GM18508 (cell line): ENCODE data around the gene AGTRAP.

Experiments
- ATAC-seq: cut with Tn5 transposase; IDR thresholded peaks from one replicate; pipeline ENCODE4 v1.9.1; 2021; ENCODE audit warnings: moderate number of reproducible peaks; ENCODE audit not compliant: insufficient read depth, unreplicated experiment

AGTRAP gene

GRCh38 chr1:11794446-11795237, 58.7 kb downstream of the AGTRAP start:
- ATAC-seq = no peak

DNA sequence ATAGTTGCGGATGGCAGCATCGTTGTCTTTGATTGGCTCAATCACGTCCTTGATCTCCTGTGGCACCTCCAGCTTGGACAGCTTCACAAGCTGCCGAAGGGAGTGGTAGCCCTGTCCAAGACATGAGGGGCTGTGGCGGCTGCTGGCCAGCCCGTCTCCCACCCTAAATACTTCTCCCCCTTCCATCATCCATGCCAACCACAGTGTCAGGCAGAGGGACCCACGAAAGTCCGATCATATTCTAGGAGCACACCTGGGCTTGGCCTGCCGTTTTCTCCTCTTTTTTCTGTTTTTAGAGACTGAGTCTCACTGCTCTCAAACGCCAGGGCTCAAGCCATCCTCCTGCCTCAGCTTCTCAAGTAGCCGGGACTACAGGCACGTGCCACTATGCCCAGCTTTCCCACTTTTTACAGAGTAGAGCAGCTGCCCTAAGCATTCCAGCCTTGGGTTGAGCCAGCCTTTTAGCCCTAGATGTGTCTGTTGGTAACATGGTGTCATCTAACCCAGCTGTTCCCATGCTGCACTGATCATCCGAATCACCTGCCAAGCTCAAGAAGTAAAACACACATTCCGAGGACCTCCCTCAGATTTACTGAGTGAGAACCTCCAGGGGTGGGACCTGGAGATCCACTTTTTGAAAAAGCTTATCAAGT, 59.4 kb downstream of the AGTRAP start:
- ATAC-seq = no peak

GRCh38 chr1:11796036-11796828, 60.3 kb downstream of the AGTRAP start:
- no peak for ATAC-seq

DNA sequence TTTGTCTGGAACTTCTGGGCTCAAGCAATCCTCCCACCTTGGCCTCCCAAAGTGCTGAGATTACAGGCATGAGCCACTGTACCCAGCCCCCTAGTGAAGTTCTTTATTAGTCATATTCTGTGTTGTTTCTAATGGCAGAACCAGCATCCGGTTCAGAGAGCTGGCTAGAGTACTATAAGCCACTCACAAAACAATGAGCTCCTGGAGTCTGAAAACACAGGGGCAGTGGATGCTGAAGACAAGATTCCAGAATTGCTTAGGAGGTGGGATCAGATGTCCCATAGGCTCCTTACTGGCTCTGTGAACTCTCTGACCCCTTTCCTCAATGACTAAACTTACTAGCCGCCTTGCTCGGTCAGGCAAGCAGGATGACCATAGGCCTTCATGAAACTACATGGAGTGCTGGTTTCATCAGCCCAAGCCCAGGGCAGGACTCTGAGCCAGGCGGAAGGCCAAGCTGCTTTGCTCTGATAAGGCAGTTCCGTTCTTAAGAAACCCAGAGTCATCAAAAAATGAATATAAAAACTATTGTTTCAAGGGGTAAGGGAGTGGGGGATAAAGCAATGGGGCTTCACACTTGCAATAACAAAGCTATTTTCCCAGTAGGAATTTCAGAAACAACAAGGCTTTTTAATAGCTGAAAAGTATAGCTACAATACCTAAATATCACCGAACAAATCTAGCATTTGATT, 61.7 kb downstream of the AGTRAP start:
- ATAC-seq = no peak

DNA sequence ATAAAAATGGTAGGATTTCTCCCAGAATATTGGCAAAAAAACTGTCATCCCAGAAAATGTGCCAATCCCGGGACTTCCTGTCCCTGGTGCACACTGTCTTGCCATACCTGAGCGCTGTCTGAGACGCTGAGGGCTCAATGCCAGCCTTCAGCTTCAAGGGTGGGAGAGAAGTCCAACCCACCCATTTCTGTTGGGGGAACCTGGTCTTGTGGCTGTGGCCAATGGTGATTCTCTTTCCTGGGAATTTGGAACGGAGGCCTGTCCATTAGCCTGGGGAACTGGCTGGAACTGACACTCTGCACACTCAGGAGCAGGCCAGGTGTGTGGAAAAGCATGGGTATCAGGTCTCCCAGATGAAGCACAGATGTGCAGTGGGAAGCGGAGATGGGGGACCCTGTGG, 63.2 kb downstream of the AGTRAP start:
- ATAC-seq = no peak

DNA sequence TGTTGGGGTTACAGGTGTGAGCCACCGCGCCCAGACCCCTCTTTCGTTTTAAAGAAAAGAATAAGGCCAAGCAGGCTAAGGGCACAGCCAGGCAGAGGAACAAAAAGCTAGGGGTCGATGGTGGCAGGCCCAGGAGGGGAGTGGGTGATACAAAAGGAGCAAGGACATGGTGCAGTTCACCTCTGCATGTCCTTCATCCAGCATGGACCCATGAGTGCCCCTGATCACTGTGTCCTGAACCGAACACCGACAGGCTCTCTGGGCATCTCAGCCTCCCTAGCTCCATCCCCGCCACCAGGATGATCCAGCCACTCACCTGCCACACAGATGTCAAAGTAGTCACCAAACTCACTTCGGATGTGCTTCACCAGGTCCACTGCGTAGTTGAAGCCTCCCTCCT, 64.0 kb downstream of the AGTRAP start:
- no peak for ATAC-seq

GRCh38 chr1:11800391-11800755, 64.4 kb downstream of the AGTRAP start:
- ATAC-seq = no peak
